ENCODE measurements around the gene HNRNPUL1. TPM values are rescaled to one million over a fixed set of nuclear protein-coding genes. Genes with fewer than 3 reads are reported as not detected.
A peak's percentile ranks its signal among the peaks of the same experiment; 100 is the strongest.
"Not testable (repeated sequence)": the region's sequence is repeated elsewhere in the genome, so short reads cannot be mapped to it uniquely, and the experiment has no call there.

Gene HNRNPUL1
- total and polyA plus RNA-seq, 4 donors: 59.5 to 156 (median 119) TPM

DNA sequence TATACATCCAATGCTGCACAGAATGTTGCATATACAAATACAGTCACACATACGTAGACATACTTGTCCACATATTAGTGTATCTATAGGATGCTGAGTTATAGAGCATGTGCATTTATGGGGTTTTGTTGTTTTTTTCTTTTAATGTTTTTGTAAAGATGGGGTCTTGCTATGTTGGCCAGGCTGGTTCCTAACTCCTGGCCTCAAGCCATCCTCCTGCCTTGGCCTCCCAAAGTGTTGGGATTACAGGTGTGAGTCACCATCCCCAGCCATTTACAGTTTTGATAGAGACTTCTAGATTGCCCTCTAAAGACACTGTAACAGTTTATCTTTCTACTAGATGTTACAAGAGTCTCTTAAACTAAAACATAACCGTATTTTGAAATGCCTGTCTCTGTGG, 14.3 kb downstream of the HNRNPUL1 start:
- 89 to 96% methylated on average over 2 of the region's 2 CpGs for WGBS, 2 donors
- ATAC-seq (ENCODE audit: low FRiP score): no peak

DNA sequence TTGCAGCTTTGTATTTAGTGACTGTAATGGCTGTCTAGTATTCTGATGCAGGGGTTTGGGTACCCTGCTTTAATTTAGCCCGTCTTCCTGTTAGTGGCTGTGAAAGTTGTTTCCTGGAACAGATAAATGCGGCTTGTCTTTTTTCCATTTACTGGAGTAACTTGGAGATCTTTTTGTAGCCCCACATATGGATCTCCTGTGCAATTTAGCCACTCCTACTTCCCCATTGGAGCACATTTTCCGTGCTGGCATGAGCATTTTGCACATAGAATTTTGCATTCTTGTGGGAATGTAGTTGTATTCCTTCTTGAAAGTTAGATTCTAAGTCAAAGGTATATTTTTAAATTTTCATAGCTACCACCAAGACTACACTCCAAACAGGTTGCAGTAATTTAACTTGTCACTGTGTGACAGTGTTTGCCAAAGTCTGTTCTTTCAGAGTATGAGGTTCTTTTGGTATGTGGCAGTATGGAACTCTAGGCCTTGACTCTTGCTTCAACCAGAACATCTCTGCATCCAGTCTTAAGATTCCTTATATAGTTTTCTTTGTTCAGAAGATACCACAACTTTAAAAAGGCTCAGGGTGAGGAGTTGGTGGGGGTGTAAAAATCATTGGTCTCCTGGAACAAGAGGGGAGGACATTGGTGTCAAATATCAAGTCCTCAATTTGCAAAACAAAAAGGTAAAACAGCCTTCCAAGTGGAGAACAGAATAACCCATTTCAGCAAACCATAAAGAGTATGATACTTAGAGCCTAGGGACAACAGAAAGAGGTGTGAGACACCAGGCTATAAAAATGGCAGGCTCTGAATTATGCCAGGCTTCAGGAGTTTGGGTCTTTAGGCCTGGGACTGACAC, 24.7 kb downstream of the HNRNPUL1 start:
- 78 to 82% methylated on average over 3 of the region's 3 CpGs for WGBS, 2 donors
- Histone ChIP-seq H3K4me3 (ENCODE audit: low read length in 2 of 2) (no peak overlapping the region), H3K36me3 (ENCODE audit: control insufficient read depth in 1 of 2, insufficient read depth in 2 of 2, low read length in 1 of 2) (peaks cover 5 to 18% of the 10 kb centered on the region in 2 donors), H3K9me3 (ENCODE audit: control insufficient read depth, low read length) (no peaks in the 10 kb centered on the region), H3K27ac (ENCODE audit: low read depth in 1 of 2, low read length in 2 of 2) (no peak overlapping the region), H3K27me3 (ENCODE audit: control insufficient read depth in 1 of 2, insufficient read depth in 2 of 2, low read length in 1 of 2) (no peaks in the 10 kb centered on the region), H3K4me1 (ENCODE audit: control insufficient read depth in 1 of 2, insufficient read depth in 2 of 2, low read length in 2 of 2) (no peaks in the 10 kb centered on the region)
- DNase-seq (no peak), ATAC-seq (ENCODE audit: low FRiP score) (no peak)
- intact Hi-C loops (cut with DNase I): no loop called here

More for the DNA sequence above, 14.3 kb downstream of the HNRNPUL1 start:
- H3K9me3 ChIP-seq (ENCODE audit: control insufficient read depth, low read length): no peaks in the 10 kb centered on the region
- H3K27ac ChIP-seq (ENCODE audit: low read depth in 1 of 2, low read length in 2 of 2): no peak overlapping the region
- H3K36me3 ChIP-seq (ENCODE audit: control insufficient read depth in 1 of 2, insufficient read depth in 2 of 2, low read length in 1 of 2): peaks cover 15 to 29% of the 10 kb centered on the region in 2 donors
- no peaks in the 10 kb centered on the region for H3K27me3 ChIP-seq (ENCODE audit: control insufficient read depth in 1 of 2, insufficient read depth in 2 of 2, low read length in 1 of 2)
- no peak overlapping the region for H3K4me3 ChIP-seq (ENCODE audit: low read length in 2 of 2)
- DNase-seq: no peak
- intact Hi-C loops (cut with DNase I): no loop called here
- H3K4me1 ChIP-seq (ENCODE audit: control insufficient read depth in 1 of 2, insufficient read depth in 2 of 2, low read length in 2 of 2): no peaks in the 10 kb centered on the region

DNA sequence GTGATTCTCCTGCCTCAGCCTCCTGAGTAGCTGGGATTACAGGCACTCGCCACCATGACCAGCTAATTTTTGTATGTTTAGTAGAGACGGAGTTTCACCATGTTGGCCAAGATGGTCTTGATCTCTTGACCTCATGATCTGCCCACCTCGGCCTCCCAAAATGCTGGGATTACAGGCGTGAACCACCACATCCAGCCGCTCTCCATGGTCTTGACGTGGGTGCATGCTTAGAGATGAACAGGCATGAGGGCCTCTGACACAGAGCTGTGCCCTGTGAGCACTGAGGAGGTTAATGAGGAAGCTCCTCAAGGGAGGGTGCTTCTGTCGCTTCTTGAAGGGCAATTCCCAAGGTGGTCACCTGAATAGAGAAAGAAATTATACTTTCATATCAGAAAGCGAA, 25.6 kb downstream of the HNRNPUL1 start:
- H3K27me3 ChIP-seq (ENCODE audit: control insufficient read depth in 1 of 2, insufficient read depth in 2 of 2, low read length in 1 of 2); DNase-seq; H3K4me3 ChIP-seq (ENCODE audit: low read length in 2 of 2); H3K27ac ChIP-seq (ENCODE audit: low read depth in 1 of 2, low read length in 2 of 2); intact Hi-C loops (cut with DNase I); H3K9me3 ChIP-seq (ENCODE audit: control insufficient read depth, low read length); H3K4me1 ChIP-seq (ENCODE audit: control insufficient read depth in 1 of 2, insufficient read depth in 2 of 2, low read length in 2 of 2); ATAC-seq (ENCODE audit: low FRiP score): not testable (repeated sequence)
- peaks cover 5 to 25% of the 10 kb centered on the region in 2 donors for H3K36me3 ChIP-seq (ENCODE audit: control insufficient read depth in 1 of 2, insufficient read depth in 2 of 2, low read length in 1 of 2)
- 91% methylated on average over 8 of the region's 8 CpGs for WGBS, 2 donors

DNA sequence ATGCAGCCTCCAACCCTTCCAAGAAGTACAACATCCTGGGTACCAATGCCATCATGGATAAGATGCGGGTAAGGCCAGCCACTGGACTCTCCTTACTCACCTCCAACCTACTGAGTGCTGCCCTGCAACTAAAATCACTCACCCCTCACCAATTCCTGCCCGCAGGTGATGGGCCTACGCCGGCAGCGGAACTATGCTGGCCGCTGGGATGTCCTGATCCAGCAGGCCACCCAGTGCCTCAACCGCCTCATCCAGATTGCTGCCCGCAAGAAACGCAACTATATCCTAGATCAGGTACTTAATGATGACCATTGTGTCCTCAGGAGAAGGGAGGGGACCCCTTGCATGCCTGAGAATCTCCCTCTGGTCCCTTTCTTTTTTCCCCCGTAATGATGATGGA, 30.2 kb downstream of the HNRNPUL1 start:
- WGBS, 2 donors: 89 to 95% methylated on average over 10 of the region's 10 CpGs
- Histone ChIP-seq H3K4me1 (ENCODE audit: control insufficient read depth in 1 of 2, insufficient read depth in 2 of 2, low read length in 2 of 2) (peaks cover 0 to 4% of the 10 kb centered on the region in 2 donors), H3K27me3 (ENCODE audit: control insufficient read depth in 1 of 2, insufficient read depth in 2 of 2, low read length in 1 of 2) (no peaks in the 10 kb centered on the region), H3K27ac (ENCODE audit: low read depth in 1 of 2, low read length in 2 of 2) (no peak overlapping the region), H3K4me3 (ENCODE audit: low read length in 2 of 2) (no peak overlapping the region), H3K9me3 (ENCODE audit: control insufficient read depth, low read length) (no peaks in the 10 kb centered on the region), H3K36me3 (ENCODE audit: control insufficient read depth in 1 of 2, insufficient read depth in 2 of 2, low read length in 1 of 2) (peaks cover 3 to 29% of the 10 kb centered on the region in 2 donors)
- ATAC-seq (ENCODE audit: low FRiP score) (no peak), DNase-seq (peak in 1 of 2 donors; percentile 57)
- intact Hi-C loops (cut with DNase I): no loop called here

DNA sequence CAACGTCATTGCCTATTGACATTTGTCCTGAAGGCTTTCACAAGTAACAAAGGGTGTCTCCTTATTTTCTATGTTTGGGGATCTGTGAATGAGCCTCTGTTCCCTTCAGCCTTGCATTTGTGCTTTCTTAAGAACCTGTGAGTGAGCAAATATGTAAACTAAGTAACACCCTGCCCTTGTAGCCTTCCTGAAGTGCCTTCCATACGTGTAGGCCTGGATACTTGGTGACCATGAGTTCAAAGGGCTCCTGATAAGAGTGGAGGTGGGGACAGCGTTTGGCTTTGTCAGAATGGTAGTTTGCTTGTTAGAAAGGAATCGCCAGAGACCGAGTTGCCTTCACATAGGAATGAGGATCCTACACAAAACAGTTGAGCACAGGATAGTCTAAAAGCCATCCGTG, 31.3 kb downstream of the HNRNPUL1 start:
- H3K4me3 ChIP-seq (ENCODE audit: low read length in 2 of 2): no peak overlapping the region
- no peaks in the 10 kb centered on the region for H3K27me3 ChIP-seq (ENCODE audit: control insufficient read depth in 1 of 2, insufficient read depth in 2 of 2, low read length in 1 of 2)
- H3K36me3 ChIP-seq (ENCODE audit: control insufficient read depth in 1 of 2, insufficient read depth in 2 of 2, low read length in 1 of 2): peaks cover 3 to 28% of the 10 kb centered on the region in 2 donors
- intact Hi-C loops (cut with DNase I): no loop called here
- peak overlapping the region in 1 of 2 donors; percentile 26 for H3K27ac ChIP-seq (ENCODE audit: low read depth in 1 of 2, low read length in 2 of 2)
- DNase-seq (no peak), ATAC-seq (ENCODE audit: low FRiP score) (no peak)
- H3K9me3 ChIP-seq (ENCODE audit: control insufficient read depth, low read length): no peaks in the 10 kb centered on the region
- H3K4me1 ChIP-seq (ENCODE audit: control insufficient read depth in 1 of 2, insufficient read depth in 2 of 2, low read length in 2 of 2): peaks cover 0 to 4% of the 10 kb centered on the region in 2 donors
- 70 to 72% methylated on average over 6 of the region's 6 CpGs for WGBS, 2 donors

GRCh38 chr19:41296433-41296871, 32.3 kb downstream of the HNRNPUL1 start:
- peaks cover 0 to 4% of the 10 kb centered on the region in 2 donors for H3K4me1 ChIP-seq (ENCODE audit: control insufficient read depth in 1 of 2, insufficient read depth in 2 of 2, low read length in 2 of 2)
- 83 to 88% methylated on average over 2 of the region's 2 CpGs for WGBS, 2 donors
- peak overlapping the region in 1 of 2 donors; percentile 46 for H3K27ac ChIP-seq (ENCODE audit: low read depth in 1 of 2, low read length in 2 of 2)
- no peaks in the 10 kb centered on the region for H3K27me3 ChIP-seq (ENCODE audit: control insufficient read depth in 1 of 2, insufficient read depth in 2 of 2, low read length in 1 of 2)
- ATAC-seq (ENCODE audit: low FRiP score): no peak
- intact Hi-C loops (cut with DNase I): no loop called here
- H3K4me3 ChIP-seq (ENCODE audit: low read length in 2 of 2): no peak overlapping the region
- DNase-seq: no peak
- H3K9me3 ChIP-seq (ENCODE audit: control insufficient read depth, low read length): no peaks in the 10 kb centered on the region
- H3K36me3 ChIP-seq (ENCODE audit: control insufficient read depth in 1 of 2, insufficient read depth in 2 of 2, low read length in 1 of 2): peaks cover 3 to 25% of the 10 kb centered on the region in 2 donors

DNA sequence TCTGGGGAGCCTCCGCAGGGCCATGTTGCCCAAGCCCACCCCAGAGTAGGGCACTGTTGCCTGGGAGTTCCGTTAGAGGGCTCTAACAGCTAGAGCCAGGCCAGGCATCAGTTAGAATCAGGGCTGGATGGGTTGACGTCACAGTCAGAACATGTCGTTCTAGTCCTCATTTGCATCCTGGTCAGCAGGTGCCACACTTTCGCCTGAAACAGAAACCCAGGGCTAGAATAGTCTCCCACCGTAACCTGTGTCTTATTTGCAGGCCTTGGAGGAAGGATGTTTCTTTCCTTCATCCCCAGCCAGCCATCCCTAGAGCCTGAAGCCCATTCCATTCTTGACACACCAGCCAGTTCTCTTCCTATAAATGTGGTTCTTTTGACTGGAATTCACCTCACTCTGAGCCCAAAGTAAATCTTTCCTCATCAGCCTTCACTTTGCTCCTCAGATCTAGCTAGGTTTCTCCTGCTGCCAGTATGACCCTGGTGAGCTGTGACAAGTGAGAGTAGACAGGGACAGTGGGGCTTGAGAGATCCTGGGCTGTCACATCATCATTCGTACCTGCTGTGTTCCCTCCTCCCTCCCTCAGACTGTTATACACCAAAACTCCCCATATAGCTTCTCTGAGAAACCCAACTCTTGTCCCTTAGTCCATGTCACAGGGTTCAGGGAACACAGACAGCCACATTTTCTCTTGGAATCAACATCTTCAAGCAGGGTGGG, 33.6 kb downstream of the HNRNPUL1 start:
- H3K4me1 ChIP-seq (ENCODE audit: control insufficient read depth in 1 of 2, insufficient read depth in 2 of 2, low read length in 2 of 2): peaks cover 0 to 4% of the 10 kb centered on the region in 2 donors
- H3K4me3 ChIP-seq (ENCODE audit: low read length in 2 of 2): no peak overlapping the region
- intact Hi-C loops (cut with DNase I): no loop called here
- H3K27ac ChIP-seq (ENCODE audit: low read depth in 1 of 2, low read length in 2 of 2): peak overlapping the region; percentile 20 to 96
- ATAC-seq (ENCODE audit: low FRiP score) (no peak), DNase-seq (peak in 1 of 2 donors; percentile 62)
- peaks cover 0 to 20% of the 10 kb centered on the region in 2 donors for H3K36me3 ChIP-seq (ENCODE audit: control insufficient read depth in 1 of 2, insufficient read depth in 2 of 2, low read length in 1 of 2)
- 48 to 60% methylated on average over 7 of the region's 7 CpGs for WGBS, 2 donors
- no peaks in the 10 kb centered on the region for H3K9me3 ChIP-seq (ENCODE audit: control insufficient read depth, low read length)
- H3K27me3 ChIP-seq (ENCODE audit: control insufficient read depth in 1 of 2, insufficient read depth in 2 of 2, low read length in 1 of 2): no peaks in the 10 kb centered on the region

- Histone ChIP-seq H3K4me3 (ENCODE audit: low read length in 2 of 2) (no peak overlapping the region), H3K27me3 (ENCODE audit: control insufficient read depth in 1 of 2, insufficient read depth in 2 of 2, low read length in 1 of 2) (no peaks in the 10 kb centered on the region), H3K27ac (ENCODE audit: low read depth in 1 of 2, low read length in 2 of 2) (peak overlapping the region in 1 of 2 donors; percentile 96), H3K9me3 (ENCODE audit: control insufficient read depth, low read length) (no peaks in the 10 kb centered on the region), H3K36me3 (ENCODE audit: control insufficient read depth in 1 of 2, insufficient read depth in 2 of 2, low read length in 1 of 2) (peaks cover 0 to 18% of the 10 kb centered on the region in 2 donors), H3K4me1 (ENCODE audit: control insufficient read depth in 1 of 2, insufficient read depth in 2 of 2, low read length in 2 of 2) (peaks cover 0 to 4% of the 10 kb centered on the region in 2 donors)
- ATAC-seq (ENCODE audit: low FRiP score): peak; percentile 80
- WGBS, 2 donors: 9 to 20% methylated on average over 4 of the region's 4 CpGs
- peak; percentile 90 to 94 for DNase-seq
- intact Hi-C loops (cut with DNase I): no loop called here
Observed at GRCh38 chr19:41298348-41298964, 34.3 kb downstream of the HNRNPUL1 start.

Measured in aorta (tissue), 5 donors.